K562 (cell line): ENCODE data around the gene HLCS. TPM values are rescaled to one million over a fixed set of nuclear protein-coding genes. Genes with fewer than 3 reads are reported as not detected.

ENCODE experiments used
- ATAC-seq: fragments of 200-7000 bp; cut with Tn5 transposase; 3 replicates; pipeline ENCODE4 v1.9.1; 2020; ENCODE audit warnings: moderate library complexity
- BruUV-seq: library from RNA; stranded (reverse); fragments of 400-500 nt; replicated peaks from 2 replicates; lab custom pipeline; 2021; lab: Mats Ljungman, UMichigan
- CTCF ChIA-PET: fragments of 300-600 bp; formaldehyde crosslinking; extraction: SDS; loops from one replicate; lab custom pipeline; 2021; ENCODE audit warnings: low intra/inter-chr PET ratio; lab: Yijun Ruan, JAX
- POLR2A ChIA-PET: fragments of 300-600, 350-650 bp; sonication (Branson Sonifier 250); formaldehyde crosslinking; extraction: SDS; loops from one replicate; lab custom pipeline; 2021; ENCODE audit warnings: antibody characterized with exemption, inconsistent platforms; lab: Yijun Ruan, JAX
- DNase-seq, 4 experiments: peaks; one replicate each; pipeline versions ENCODE4 v3.0.0 to v3.0.0-alpha.2; 2011 to 2018; ENCODE audit warnings: low spot score in 3 of 4, mixed read lengths in 3 of 4; ENCODE audit errors: extremely low read depth in 1 of 4
- FAIRE-seq: peaks from 2 replicates; lab custom pipeline; 2011; peaks lifted over from hg19 to GRCh38; lab: Jason Lieb, UNC
- H2AFZ ChIP-seq: 2 replicates; pipeline ENCODE4 v1.6.0; 2011; ENCODE audit warnings: low read depth, low read length, control low read depth, inconsistent platforms
- H3K27ac ChIP-seq: fragments of 200-600 bp; 3 replicates; pipeline ENCODE4 v1.8.0; 2011; ENCODE audit warnings: low read depth, mild to moderate bottlenecking, control low read depth, inconsistent platforms, low read length, moderate library complexity, mixed read lengths; ENCODE audit errors: extremely low read depth
- H3K27me3 ChIP-seq, 2 experiments: fragments of 300-600 bp in 1 of 2; 2 replicates in 1 of 2; 3 replicates in 1 of 2; pipeline versions ENCODE4 v1.6.0 to v1.8.0; 2011; ENCODE audit warnings: inconsistent platforms in 2 of 2, low read length in 2 of 2, mild to moderate bottlenecking in 1 of 2, mixed read lengths in 1 of 2, moderate library complexity in 1 of 2; ENCODE audit not compliant: control insufficient read depth in 2 of 2, insufficient read depth in 2 of 2
- H3K36me3 ChIP-seq: fragments of 300-600 bp; 3 replicates; pipeline ENCODE4 v1.8.0; 2011; ENCODE audit warnings: mild to moderate bottlenecking, low read length, inconsistent platforms; ENCODE audit not compliant: control insufficient read depth, insufficient read depth
- H3K4me1 ChIP-seq, 2 experiments: fragments of 200-600 bp in 1 of 2; replicated peaks in 1 of 2; 2 replicates in 1 of 2; 3 replicates in 1 of 2; pipeline versions ENCODE4 v1.5.1 to v1.8.0; 2011; ENCODE audit warnings: inconsistent platforms in 2 of 2, low read length in 2 of 2, mild to moderate bottlenecking in 1 of 2, mixed read lengths in 1 of 2, moderate library complexity in 1 of 2; ENCODE audit not compliant: control insufficient read depth in 2 of 2, insufficient read depth in 2 of 2
- H3K4me2 ChIP-seq: 2 replicates; pipeline ENCODE4 v1.6.1; 2011; ENCODE audit warnings: low read length, control low read depth, inconsistent platforms, mixed read lengths; ENCODE audit not compliant: insufficient read depth
- H3K4me3 ChIP-seq: fragments of 200-600 bp; sonication (generic), shearing (Covaris generic); 2 replicates; pipeline ENCODE4 v1.5.1; 2016; ENCODE audit warnings: control low read depth, inconsistent platforms
- H3K79me2 ChIP-seq: fragments of 200-600 bp; 3 replicates; pipeline ENCODE4 v1.8.0; 2011; ENCODE audit warnings: low read length, inconsistent platforms; ENCODE audit not compliant: control insufficient read depth, insufficient read depth
- H3K9ac ChIP-seq, 2 experiments: 2 replicates each; pipeline versions ENCODE4 v1.6.0 to v1.6.1; 2011; ENCODE audit warnings: low read depth in 2 of 2, low read length in 2 of 2, control low read depth in 1 of 2, inconsistent platforms in 1 of 2, mild to moderate bottlenecking in 1 of 2, mixed read lengths in 1 of 2; ENCODE audit not compliant: insufficient read depth in 1 of 2
- H3K9me1 ChIP-seq: one replicate; pipeline ENCODE4 v1.6.0; 2011; ENCODE audit warnings: inconsistent platforms, mild to moderate bottlenecking, low read length, moderate library complexity; ENCODE audit not compliant: control insufficient read depth, insufficient read depth
- H3K9me3 ChIP-seq: replicated peaks from 2 replicates; pipeline ENCODE4 v1.5.1; 2011; ENCODE audit warnings: low read depth, low read length, inconsistent platforms; ENCODE audit not compliant: control insufficient read depth, insufficient read depth
- H4K20me1 ChIP-seq: replicated peaks from 2 replicates; pipeline ENCODE4 v1.6.1; 2011; ENCODE audit warnings: low read length, inconsistent platforms, mixed read lengths; ENCODE audit not compliant: control insufficient read depth, insufficient read depth
- IRF9 ChIP-seq: fragments of 450-650 bp; IDR thresholded peaks from 2 replicates; pipeline ENCODE4 v1.6.1; 2016; ENCODE audit warnings: missing biosample characterization, missing genetic modification characterization
- KDM4B ChIP-seq, 2 experiments: fragments of 450-650 bp in 1 of 2; sonication (generic) in 1 of 2; IDR thresholded peaks; 2 replicates each; pipeline ENCODE4 v1.6.1; 2016 to 2017; ENCODE audit warnings: borderline replicate concordance in 2 of 2, antibody characterized with exemption in 1 of 2, low read depth in 1 of 2, mild to moderate bottlenecking in 1 of 2
- LEF1 ChIP-seq: fragments of 450-650 bp; IDR thresholded peaks from 2 replicates; pipeline ENCODE4 v1.6.1; 2016; ENCODE audit warnings: mild to moderate bottlenecking
- PHF21A ChIP-seq: fragments of 450-650 bp; IDR thresholded peaks from 2 replicates; pipeline ENCODE4 v1.6.1; 2017; ENCODE audit warnings: low read depth, borderline replicate concordance
- XRCC4 ChIP-seq: IDR thresholded peaks from one replicate; pipeline ENCODE4 v1.6.1; 2011; ENCODE audit not compliant: insufficient read depth, insufficient read length; ENCODE audit errors: extremely low read depth
- WGBS: fragments of 100-300 bp; shearing (Covaris generic); methylation state at CpG from one replicate; pipeline ENCODE4 v1.1.6; 2016; ENCODE audit warnings: low coverage, mixed read lengths; ENCODE audit not compliant: insufficient coverage; ENCODE audit errors: missing lambda C conversion rate; 5-methylcytosine and 5-hydroxymethylcytosine counted together
- in situ Hi-C: fragments of 300-500 bp; cut with MboI; formaldehyde crosslinking; loops from 4 replicates; pipeline ENCODE4 v1.15.0; 2018; ENCODE audit warnings: inconsistent platforms, mixed read lengths
- intact Hi-C: fragments of 100-400 bp; cut with micrococcal nuclease; formaldehyde crosslinking; loops from 2 replicates; pipeline ENCODE4 v1.14.2; 2022
- polyA plus RNA-seq, 8 experiments: library from polyadenylated mRNA; depleted of rRNA in 4 of 8; stranded (reverse) in 5 of 8; unstranded in 3 of 8; fragments of >200 nt; fragmentation: Nextera tagmentation in 2 of 8; fragmentation: Illumina TruSeq in 1 of 8; extraction: Ambion mirVana in 2 of 8; extraction: Trizol in 1 of 8; gene quantifications; 2 replicates each; pipeline versions ENCODE4 v1.2.1 to v1.2.3, GENCODE V29; 2011 to 2014; ENCODE audit warnings: inconsistent platforms in 1 of 8, missing spikeins in 1 of 8
- total RNA-seq, 7 experiments: library from RNA; depleted of rRNA in 6 of 7; stranded (reverse); fragments of >200 nt in 6 of 7; fragmentation: Illumina TruSeq in 2 of 7; extraction: Trizol in 2 of 7; gene quantifications; 2 replicates each; pipeline versions ENCODE4 v1.2.1 to v1.2.3, GENCODE V29; 2011 to 2021; ENCODE audit warnings: low replicate concordance in 1 of 7

The HLCS gene
- total and polyA plus RNA-seq, 9 of the 15 experiments (the other 6 are each of a cell fraction or from before 2014, with no cell fraction given), result 3.0 to 21.5 (median 17.1) TPM

- BruUV-seq, result no TSS peak
- Histone ChIP-seq H3K9me3 (no peaks in the 10 kb centered on the region), H3K4me1 (peaks cover 0 to 6% of the 10 kb centered on the region in 2 experiments; a peak in 1 of 5 replicates), H3K36me3 (no peaks in the 10 kb centered on the region), H2AFZ (no peak overlapping the region), H3K4me2 (no peak overlapping the region), H3K4me3 (no peak overlapping the region), H3K79me2 (no peaks in the 10 kb centered on the region), H4K20me1 (0 out of 2 replicates have a peak, but pooled peaks cover 6% of the 10 kb centered on the region), H3K27me3 (no peaks in the 10 kb centered on the region), H3K9me1 (no peaks in the 10 kb centered on the region), H3K27ac (no peak overlapping the region), H3K9ac (no peak overlapping the region)
- intact Hi-C loops (no loop called here), in situ Hi-C loops (no loop called here)
- WGBS, result 52% methylated on average over 7 of the region's 7 CpGs
- CTCF ChIA-PET, result no interaction called here
- DNase-seq, result no peak
- no peak for FAIRE-seq
- TF ChIP-seq IRF9 (no peak), LEF1 (no peak), XRCC4 (no peak), PHF21A (no peak), KDM4B (IDR thresholded peaks at IDR 0.05; ENCODE audit: borderline replicate concordance in 2 of 2, low read depth in 1 of 2) (no peak)
- no peak for ATAC-seq
- POLR2A ChIA-PET, result interaction anchor here (0.7 kb wide), 1 partner anchor 11 kb away, joined by 3 read pairs; no protein-coding TSS in a partner anchor
These were observed 145.5 kb downstream of the HLCS start for GRCh38 chr21:36821032-36821299.
